WTC11 (cell line): ENCODE results near the gene USP34.

Experiments
- ATF2 ChIP-seq: sonication (generic); formaldehyde crosslinking; IDR thresholded peaks from 2 replicates; pipeline ENCODE4 v1.8.1; 2022; ENCODE audit warnings: low read depth, missing genetic modification reagents, borderline replicate concordance
- CTCF ChIP-seq: fragments of 200-600 bp; IDR thresholded peaks from 2 replicates; pipeline ENCODE4 v1.8.0; 2022; ENCODE audit warnings: antibody characterized with exemption
- E2F4 ChIP-seq: sonication (generic); formaldehyde crosslinking; IDR thresholded peaks from 2 replicates; pipeline ENCODE4 v1.8.1; 2022; ENCODE audit warnings: low read depth, mild to moderate bottlenecking, moderate library complexity, missing genetic modification reagents, borderline replicate concordance
- FOXP1 ChIP-seq: sonication (generic); formaldehyde crosslinking; IDR thresholded peaks from 2 replicates; pipeline ENCODE4 v1.8.0; 2022; ENCODE audit warnings: missing genetic modification reagents, mild to moderate bottlenecking, moderate library complexity, borderline replicate concordance
- IRF2 ChIP-seq: sonication (generic); formaldehyde crosslinking; IDR thresholded peaks from 2 replicates; pipeline ENCODE4 v1.8.0; 2022; ENCODE audit warnings: low read depth, missing genetic modification reagents, borderline replicate concordance
- TEAD4 ChIP-seq: sonication (generic); formaldehyde crosslinking; IDR thresholded peaks from 2 replicates; pipeline ENCODE4 v1.8.0; 2022; ENCODE audit warnings: mild to moderate bottlenecking, missing genetic modification reagents
- TP53 ChIP-seq: sonication (generic); formaldehyde crosslinking; IDR thresholded peaks from 2 replicates; pipeline ENCODE4 v1.8.1; 2023; ENCODE audit warnings: mild to moderate bottlenecking, missing genetic modification reagents

- TF ChIP-seq CTCF: no peak
- TF ChIP-seq FOXP1: no peak
- no peak for TF ChIP-seq E2F4
- TF ChIP-seq ATF2 (CRISPR knock-in tag): no peak
- no peak for TF ChIP-seq TEAD4 (CRISPR knock-in tag)
- no peak for TF ChIP-seq IRF2 (CRISPR knock-in tag)
- TF ChIP-seq TP53 (CRISPR knock-in tag): no peak
Measured at GRCh38 chr2:61420991-61421544, 49.8 kb downstream of the USP34 start.
